GM18858 (cell line): ENCODE results near the gene ANKH.

Experiments
- ATAC-seq: cut with Tn5 transposase; IDR thresholded peaks from one replicate; pipeline ENCODE4 v1.9.1; 2021; ENCODE audit not compliant: unreplicated experiment

Gene ANKH

DNA sequence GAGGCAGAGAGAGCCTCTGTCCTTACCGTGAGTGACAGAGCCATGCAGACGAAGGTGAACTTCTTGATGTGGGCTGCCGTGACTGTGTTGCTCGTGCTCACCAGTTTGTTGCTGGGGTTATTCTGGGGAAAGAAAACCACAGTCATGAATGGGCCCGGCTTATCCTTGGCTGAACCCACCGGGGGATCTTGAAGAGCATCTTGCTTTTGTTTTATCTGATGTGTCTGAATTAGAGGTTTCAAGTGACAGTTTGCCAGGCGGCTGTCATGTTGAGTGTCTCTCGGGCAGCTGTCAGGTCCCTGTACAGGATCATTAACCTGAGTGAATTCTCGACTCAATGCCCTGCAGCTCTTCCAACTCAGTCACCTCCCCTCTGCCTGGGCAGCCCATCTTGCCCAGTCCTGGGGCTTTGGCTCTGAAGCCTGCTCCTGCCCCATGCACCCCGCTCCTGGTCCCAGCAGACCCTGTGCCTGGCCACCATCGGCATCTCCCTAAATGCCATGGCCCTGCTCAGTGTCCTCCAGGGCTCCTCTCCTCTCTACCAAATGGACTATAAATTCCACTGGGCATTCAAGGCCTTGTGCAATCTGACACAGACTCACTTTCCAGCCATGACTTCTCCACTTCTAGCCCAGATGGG is 129.7 kb downstream of the ANKH start:
- no peak for ATAC-seq

GRCh38 chr5:14741131-14741530 is 130.4 kb downstream of the ANKH start:
- ATAC-seq, result no peak

- ATAC-seq, result no peak
Measured at GRCh38 chr5:14739981-14740380, 131.6 kb downstream of the ANKH start.

DNA sequence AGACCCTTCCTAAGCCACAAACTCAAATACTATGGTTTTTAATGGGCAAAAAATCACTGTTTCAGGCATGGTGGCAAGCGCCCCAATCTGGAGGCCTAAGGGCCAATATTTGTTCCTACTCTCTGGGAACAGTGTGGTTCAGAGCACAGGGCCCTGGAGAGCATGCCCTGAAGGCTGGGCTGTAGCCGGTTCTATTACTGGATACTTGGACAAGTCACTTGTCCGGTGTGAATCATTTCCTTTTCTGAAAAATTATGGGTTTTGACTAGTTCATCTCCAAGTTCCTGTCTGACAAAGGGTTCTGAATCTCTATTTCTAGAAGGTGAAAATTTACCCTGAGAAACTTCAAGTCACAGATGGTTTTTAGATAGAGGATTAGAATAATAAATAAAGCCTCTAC is 132.0 kb downstream of the ANKH start:
- no peak for ATAC-seq

GRCh38 chr5:14738050-14738449 is 133.5 kb downstream of the ANKH start:
- no peak for ATAC-seq

- no peak for ATAC-seq
Measured at GRCh38 chr5:14737291-14737690, 134.3 kb downstream of the ANKH start.

- ATAC-seq, result no peak
Measured at GRCh38 chr5:14735944-14736343, 135.6 kb downstream of the ANKH start.

DNA sequence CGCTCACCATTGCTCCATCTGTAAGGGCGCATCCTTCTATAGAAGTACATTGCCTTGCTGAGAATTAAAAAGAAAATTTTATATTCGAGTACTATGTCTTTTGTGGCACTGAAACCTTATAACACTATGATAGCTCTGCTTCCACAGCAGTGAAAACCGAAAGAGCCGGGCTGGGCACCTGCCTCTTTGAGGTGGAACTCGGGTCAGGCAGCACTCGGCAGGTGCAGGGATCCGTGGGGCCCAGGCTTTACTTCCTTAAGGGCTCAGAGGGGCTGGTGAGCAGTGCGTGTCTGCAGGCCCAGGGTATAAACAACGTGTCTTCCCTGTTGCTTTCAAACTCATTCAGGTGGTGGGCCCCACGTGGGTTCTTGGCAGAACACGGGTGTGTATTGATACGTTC is 137.2 kb downstream of the ANKH start:
- no peak for ATAC-seq

- no peak for ATAC-seq
Measured at GRCh38 chr5:14733661-14734060, 137.9 kb downstream of the ANKH start.

DNA sequence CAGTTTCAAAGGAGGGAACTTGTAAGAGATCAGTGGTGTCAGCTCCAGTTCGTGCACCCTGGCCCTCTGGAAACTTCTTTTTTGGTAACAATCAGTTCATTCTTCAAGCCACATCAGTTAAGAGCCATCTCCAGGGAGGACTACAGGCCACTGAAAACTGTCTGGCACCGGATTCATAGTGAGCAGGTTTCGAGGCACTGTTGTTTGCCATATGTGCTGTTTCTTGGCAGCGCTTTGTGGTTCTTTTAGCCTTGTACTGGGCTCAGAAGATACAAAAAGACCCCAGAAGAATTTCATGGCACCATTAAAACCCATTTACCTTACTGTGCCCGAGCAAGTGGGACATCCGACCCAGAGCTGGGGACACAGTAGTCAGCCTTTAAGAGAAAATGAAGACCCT is 138.6 kb downstream of the ANKH start:
- ATAC-seq, result no peak

DNA sequence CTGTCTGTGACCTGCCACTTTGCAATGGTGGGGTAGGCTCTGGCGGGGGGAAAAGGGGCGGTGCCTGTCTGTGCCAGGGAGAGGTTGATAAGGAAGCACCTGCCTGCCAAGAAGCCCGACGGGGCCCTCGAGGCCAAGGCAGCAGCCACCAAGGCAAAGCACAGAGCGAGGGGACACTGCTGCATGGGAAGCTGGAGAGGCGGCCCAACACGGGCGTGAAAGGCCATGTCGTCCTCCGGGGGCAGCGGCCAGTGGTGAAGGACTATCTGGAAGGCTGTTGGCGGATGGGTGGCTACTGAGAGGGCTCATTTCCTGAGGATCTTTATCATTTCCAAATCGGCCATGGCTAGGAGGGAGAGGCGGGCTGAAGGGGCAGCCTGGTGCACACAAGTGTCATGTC is 140.7 kb downstream of the ANKH start:
- ATAC-seq, result no peak

DNA sequence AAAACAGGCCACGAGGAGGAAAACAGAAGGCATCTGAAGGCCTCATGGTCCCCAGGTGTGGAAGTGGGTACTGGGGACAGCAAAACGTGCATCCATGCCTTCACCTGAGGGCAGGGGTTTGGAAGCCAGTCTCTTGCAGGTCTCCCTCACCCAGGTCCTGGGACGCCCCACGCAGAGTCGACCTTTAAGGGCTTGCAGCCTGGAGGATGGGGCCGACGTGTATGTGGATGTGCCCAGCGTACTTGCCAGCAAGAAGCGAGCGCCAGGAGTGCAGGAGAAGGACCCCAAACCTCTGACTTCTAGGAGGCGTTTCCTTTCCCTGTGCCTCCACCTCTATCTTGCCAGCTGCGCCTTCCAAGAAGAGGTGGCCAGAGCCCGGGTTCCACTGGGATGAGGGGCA is 141.1 kb downstream of the ANKH start:
- ATAC-seq, result no peak

GRCh38 chr5:14729448-14730385 is 141.9 kb downstream of the ANKH start:
- no peak for ATAC-seq

DNA sequence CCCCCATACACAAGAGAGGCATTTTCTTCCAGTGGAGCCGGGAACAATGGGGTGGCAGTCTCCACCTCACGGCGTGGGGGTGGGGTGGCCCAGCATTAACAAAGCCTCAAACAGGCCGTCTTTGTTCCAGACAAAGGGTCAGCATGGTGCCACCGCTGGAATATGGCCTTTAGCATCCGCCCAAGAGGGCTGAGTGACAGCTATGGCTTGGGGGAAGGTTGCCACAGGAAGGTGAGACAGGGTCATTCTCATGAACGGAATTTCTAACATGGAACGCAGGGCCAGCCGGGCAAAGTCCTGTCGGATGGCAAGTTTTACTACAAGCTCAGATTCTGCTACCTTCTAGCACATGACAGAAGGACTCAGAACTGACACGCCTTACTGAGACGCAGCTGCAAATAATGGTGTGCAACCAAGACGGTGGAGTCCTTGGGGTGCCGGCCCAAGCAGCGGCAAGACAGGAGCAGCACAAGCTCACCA is 143.1 kb downstream of the ANKH start:
- ATAC-seq, result no peak

GRCh38 chr5:14727928-14728458 is 143.6 kb downstream of the ANKH start:
- ATAC-seq, result no peak

GRCh38 chr5:14727428-14727865 is 144.1 kb downstream of the ANKH start:
- peak; percentile 75 for ATAC-seq

- ATAC-seq, result no peak
Measured at GRCh38 chr5:14726066-14726838, 145.3 kb downstream of the ANKH start.

DNA sequence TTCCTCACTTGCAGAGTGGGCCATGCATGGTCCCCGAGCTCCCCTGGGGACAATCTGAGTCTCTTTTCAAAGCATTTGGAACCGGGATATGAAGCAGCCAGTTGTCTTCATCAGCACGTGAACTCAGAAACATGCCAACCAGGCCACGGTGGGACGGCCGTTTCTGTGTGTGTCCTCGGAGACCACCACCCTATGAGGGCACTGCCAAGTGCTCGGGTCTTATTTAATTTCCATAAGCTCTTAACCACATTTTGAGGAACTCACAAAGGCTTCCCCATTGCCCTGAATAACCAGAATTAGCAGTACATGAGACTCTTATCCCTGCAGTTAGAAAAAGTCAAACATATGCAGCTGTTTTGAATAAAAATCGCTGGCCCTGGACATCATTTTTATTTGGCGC is 146.9 kb downstream of the ANKH start:
- ATAC-seq, result no peak

- no peak for ATAC-seq
Measured at GRCh38 chr5:14723701-14724132, 147.9 kb downstream of the ANKH start.

- ATAC-seq, result no peak
Measured at GRCh38 chr5:14722923-14723322, 148.7 kb downstream of the ANKH start.

DNA sequence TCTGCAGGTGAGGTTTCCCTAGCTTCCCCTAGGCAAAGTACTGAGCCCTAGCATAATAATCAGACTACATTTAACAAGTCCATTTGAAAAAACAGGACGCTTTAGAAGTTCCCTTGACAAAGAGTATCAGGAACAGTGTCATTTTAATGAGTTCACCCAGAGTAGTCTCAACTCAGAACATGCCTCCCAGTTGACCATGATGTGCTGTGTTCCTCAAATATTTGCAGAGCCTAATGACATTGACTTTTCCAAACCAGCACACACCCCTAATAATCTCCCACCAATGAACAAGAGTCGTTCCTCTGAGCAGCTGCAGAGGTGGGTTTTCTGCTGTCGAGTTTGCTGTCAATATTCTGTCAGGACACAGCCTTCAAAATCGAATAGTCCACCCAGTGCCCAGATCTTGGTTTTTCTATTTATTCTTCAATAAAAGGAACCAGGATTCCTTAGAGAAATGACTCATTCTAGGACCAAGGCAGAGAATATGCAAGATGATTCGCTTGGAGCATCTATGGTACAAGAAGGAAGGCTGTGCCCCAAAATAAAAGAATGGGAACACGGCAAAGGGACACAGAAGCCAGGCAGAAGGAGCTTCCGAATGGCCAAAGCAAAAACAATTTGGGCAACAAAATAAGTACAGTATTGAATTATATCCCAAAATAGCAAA is 149.5 kb downstream of the ANKH start:
- ATAC-seq, result no peak
